Stomach (tissue), 4 donors: Measurements from ENCODE around the gene ASTN2.

Experiments
- CTCF ChIP-seq, 7 experiments: fragments of 450-650 bp in 4 of 7; fragments of 200-600 bp in 3 of 7; sonication (generic) in 3 of 7; IDR thresholded peaks; one replicate each; pipeline ENCODE4 v1.5.1; 2016 to 2019; ENCODE audit warnings: antibody characterized with exemption in 7 of 7, control low read depth in 2 of 7, mild to moderate bottlenecking in 1 of 7
- POLR2AphosphoS5 ChIP-seq, 3 donors: sonication (generic); formaldehyde crosslinking; IDR thresholded peaks; one replicate each; pipeline ENCODE4 v1.6.1; 2016; ENCODE audit warnings: antibody characterized with exemption in 3 of 3

GRCh38 chr9:116641292-116642059 is 773.4 kb downstream of the ASTN2 start:
- TF ChIP-seq POLR2AphosphoS5 (IDR thresholded peaks at IDR 0.05) (no peak), CTCF (IDR thresholded peaks at IDR 0.05) (no peak)
